Progenitor cell of endocrine pancreas (in vitro differentiated cells): ENCODE measurements around the gene CTNNA2. TPM values are rescaled to one million over a fixed set of nuclear protein-coding genes. Genes with fewer than 3 reads are reported as not detected.
"Not testable (repeated sequence)": the region's sequence is repeated elsewhere in the genome, so short reads cannot be mapped to it uniquely, and the experiment has no call there.

Source experiments
- DNase-seq: peaks from one replicate; pipeline ENCODE4 v3.0.0; 2021; ENCODE audit warnings: low spot score; ENCODE audit not compliant: unreplicated experiment
- H3K27ac Mint-ChIP-seq: 2 replicates; pipeline ENCODE4 v1.8.0; 2021; ENCODE audit warnings: mild to moderate bottlenecking, moderate library complexity, mixed read lengths
- H3K27me3 Mint-ChIP-seq: 2 replicates; pipeline ENCODE4 v1.8.0; 2021; ENCODE audit warnings: mixed read lengths
- H3K36me3 Mint-ChIP-seq: 2 replicates; pipeline ENCODE4 v1.8.0; 2022; ENCODE audit warnings: mixed read lengths; ENCODE audit not compliant: insufficient read depth
- H3K4me1 Mint-ChIP-seq: 2 replicates; pipeline ENCODE4 v1.8.0; 2021; ENCODE audit warnings: low read depth, mixed read lengths
- H3K4me3 Mint-ChIP-seq: 2 replicates; pipeline ENCODE4 v1.8.0; 2021; ENCODE audit warnings: low read depth, mild to moderate bottlenecking, moderate library complexity, mixed read lengths
- H3K9me3 Mint-ChIP-seq: 2 replicates; pipeline ENCODE4 v1.8.0; 2021; ENCODE audit warnings: low read depth, mixed read lengths
- total RNA-seq: library from RNA; stranded (reverse); gene quantifications from 2 replicates; pipeline ENCODE4 v1.2.1, GENCODE V29; 2021
- TF ChIP-seq, protein P1 (sequence below): fragments of 200-600 bp; sonication (generic); IDR thresholded peaks from one replicate; pipeline ENCODE4 v1.5.0; 2021; ENCODE audit warnings: antibody characterized with exemption, mild to moderate bottlenecking; ENCODE audit not compliant: unreplicated experiment

CTNNA2 gene
- total RNA-seq, 1 donor from 2014 or later = 10.2 TPM

DNA sequence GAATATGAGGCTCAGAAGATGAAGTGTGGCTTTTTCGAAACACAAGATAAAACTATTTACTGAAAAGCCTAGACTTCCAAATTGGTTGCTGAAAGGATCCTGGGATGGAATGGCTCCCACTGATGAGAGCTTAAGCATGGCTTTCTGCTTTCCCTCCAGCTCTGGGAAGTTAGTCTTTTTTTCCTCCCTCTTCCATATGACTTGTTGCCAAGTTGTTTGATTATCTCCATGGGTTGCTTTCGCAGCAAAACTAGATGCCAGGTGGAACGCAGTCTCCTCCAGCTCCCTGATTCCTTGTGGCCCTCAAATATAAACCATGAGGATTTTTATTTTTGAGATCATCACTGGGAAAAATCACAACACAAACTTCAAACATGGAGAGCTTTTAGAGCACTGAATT lies 515.2 kb downstream of the CTNNA2 start:
- Mint-ChIP-seq H3K36me3 (no peaks in the 10 kb centered on the region), H3K27me3 (no peaks in the 10 kb centered on the region), H3K9me3 (peaks cover 8% of the 10 kb centered on the region), H3K27ac (no peak overlapping the region), H3K4me3 (no peak overlapping the region), H3K4me1 (no peaks in the 10 kb centered on the region)
- no peak for DNase-seq
- TF ChIP-seq, protein P1, sequence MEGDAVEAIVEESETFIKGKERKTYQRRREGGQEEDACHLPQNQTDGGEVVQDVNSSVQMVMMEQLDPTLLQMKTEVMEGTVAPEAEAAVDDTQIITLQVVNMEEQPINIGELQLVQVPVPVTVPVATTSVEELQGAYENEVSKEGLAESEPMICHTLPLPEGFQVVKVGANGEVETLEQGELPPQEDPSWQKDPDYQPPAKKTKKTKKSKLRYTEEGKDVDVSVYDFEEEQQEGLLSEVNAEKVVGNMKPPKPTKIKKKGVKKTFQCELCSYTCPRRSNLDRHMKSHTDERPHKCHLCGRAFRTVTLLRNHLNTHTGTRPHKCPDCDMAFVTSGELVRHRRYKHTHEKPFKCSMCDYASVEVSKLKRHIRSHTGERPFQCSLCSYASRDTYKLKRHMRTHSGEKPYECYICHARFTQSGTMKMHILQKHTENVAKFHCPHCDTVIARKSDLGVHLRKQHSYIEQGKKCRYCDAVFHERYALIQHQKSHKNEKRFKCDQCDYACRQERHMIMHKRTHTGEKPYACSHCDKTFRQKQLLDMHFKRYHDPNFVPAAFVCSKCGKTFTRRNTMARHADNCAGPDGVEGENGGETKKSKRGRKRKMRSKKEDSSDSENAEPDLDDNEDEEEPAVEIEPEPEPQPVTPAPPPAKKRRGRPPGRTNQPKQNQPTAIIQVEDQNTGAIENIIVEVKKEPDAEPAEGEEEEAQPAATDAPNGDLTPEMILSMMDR = no peak

DNA sequence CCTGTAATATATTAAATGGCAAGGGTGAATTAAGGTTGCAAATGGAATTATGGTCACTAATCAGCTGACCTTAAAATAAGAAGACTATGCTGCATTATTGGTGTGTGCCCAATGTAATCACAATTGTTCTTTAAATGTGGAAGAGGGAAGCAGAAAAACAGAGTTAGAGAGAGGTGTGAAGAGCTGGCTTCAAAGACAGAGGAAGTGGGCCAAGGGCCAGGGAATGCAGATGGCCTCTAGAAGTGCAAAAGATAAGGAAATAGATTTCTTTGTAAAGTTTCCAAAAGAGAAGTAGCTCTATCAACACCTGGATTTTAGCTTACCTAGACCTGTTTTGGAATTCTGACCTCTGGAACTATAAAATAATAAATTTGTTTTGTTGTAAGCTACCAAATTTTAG lies 515.7 kb downstream of the CTNNA2 start:
- DNase-seq = no peak
- Mint-ChIP-seq H3K27me3 (no peaks in the 10 kb centered on the region), H3K4me3 (no peak overlapping the region), H3K9me3 (peaks cover 8% of the 10 kb centered on the region), H3K27ac (no peak overlapping the region), H3K36me3 (no peaks in the 10 kb centered on the region), H3K4me1 (no peaks in the 10 kb centered on the region)
- TF ChIP-seq, protein P1 = no peak

DNA sequence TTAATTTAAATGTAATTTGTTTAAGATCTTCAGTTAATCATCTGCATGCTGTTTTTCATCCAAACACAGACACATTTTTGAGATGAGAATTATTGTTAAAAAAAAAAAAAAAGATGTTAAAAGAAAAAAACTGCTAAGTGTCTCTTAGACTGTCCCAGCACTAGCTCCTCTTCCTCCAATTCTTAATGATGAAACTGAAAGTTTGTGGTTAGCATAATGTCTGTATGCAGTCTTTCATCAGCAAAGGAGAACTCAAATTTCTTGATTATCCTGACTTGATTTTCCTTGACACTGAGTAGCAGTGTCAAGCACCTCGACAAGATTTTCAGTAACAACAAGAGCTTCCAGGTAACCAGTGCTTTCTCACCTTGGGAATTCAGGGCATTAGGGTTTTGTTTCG lies 517.3 kb downstream of the CTNNA2 start:
- Mint-ChIP-seq H3K9me3 (peaks cover 8% of the 10 kb centered on the region), H3K36me3 (no peaks in the 10 kb centered on the region), H3K27ac (no peak overlapping the region), H3K4me3 (no peak overlapping the region), H3K4me1 (no peaks in the 10 kb centered on the region), H3K27me3 (no peaks in the 10 kb centered on the region)
- DNase-seq = no peak
- TF ChIP-seq, protein P1 = no peak

DNA sequence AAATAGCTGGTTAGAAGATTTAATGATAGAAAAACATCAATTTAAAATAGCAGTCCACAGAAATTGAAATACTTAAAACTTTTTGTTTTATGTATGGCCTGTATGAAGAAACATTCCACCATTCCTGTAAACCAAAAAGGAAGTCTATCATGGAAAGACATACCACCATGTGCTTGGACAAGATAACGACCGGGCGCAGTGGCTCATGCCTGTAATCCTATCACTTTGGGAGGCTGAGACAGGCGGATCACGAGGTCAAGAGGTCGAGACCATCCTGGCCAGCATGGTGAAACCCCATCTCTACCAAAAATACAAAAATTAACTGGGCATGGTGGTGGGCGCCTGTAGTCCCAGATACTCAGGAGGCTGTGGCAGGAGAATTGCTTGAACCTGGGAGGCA lies 519.8 kb downstream of the CTNNA2 start:
- not testable (repeated sequence) for DNase-seq, H3K27me3 Mint-ChIP-seq, H3K4me1 Mint-ChIP-seq, H3K27ac Mint-ChIP-seq, H3K9me3 Mint-ChIP-seq, H3K36me3 Mint-ChIP-seq, H3K4me3 Mint-ChIP-seq

DNA sequence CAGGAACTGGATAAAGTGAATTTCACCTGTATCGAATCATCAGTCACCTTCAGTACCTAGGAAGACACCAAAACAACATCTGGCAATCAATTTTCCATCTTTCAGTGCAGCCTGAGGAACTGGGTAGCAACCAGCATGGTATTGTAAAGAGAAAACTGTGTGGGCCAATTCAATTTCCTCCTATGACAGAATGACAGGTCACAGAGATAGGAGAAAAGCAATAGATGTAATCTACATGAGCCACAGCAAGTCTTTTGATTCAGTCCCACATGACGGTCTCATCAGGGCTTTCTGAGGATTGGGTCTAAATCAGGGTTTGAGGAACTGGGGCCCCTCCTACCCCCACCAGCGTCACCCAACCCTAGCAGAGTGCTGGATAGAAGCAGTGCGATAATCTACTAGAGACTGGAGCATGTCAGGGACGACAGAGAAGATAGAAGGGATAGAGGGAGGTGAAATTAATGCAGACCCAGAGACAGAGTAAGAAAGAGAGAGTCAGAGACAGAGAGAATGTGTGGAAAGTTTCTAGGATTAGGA lies 523.0 kb downstream of the CTNNA2 start:
- Mint-ChIP-seq H3K9me3 (peaks cover 3% of the 10 kb centered on the region), H3K27me3 (no peaks in the 10 kb centered on the region), H3K27ac (no peak overlapping the region), H3K4me3 (no peak overlapping the region), H3K36me3 (no peaks in the 10 kb centered on the region), H3K4me1 (no peaks in the 10 kb centered on the region)
- no peak for DNase-seq
- TF ChIP-seq, protein P1 = no peak

DNA sequence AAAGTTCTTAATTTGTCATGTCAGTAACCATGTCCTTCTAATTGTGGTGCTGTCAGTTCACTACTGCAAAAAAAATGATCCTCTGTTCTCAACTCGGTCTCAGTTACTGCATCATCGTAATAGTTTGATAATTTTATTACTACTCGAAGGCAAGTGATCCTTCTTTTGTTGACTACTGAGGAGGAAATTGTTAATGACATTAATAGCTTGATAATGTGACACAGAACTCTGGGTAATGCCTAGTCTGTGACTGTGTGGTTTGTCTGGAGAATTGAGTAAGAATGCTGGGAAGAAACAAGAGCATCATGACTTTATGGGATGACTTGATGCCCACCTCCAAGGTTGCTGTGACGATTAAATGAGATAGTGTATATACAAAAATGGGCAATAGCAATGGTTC lies 524.5 kb downstream of the CTNNA2 start:
- Mint-ChIP-seq H3K4me1 (no peaks in the 10 kb centered on the region), H3K9me3 (no peaks in the 10 kb centered on the region), H3K36me3 (no peaks in the 10 kb centered on the region), H3K27me3 (no peaks in the 10 kb centered on the region), H3K27ac (no peak overlapping the region), H3K4me3 (no peak overlapping the region)
- DNase-seq = no peak
- TF ChIP-seq, protein P1 = no peak
